GM21390 (cell line): ENCODE results near the gene CCDC51.
"Not testable (repeated sequence)": the region's sequence is repeated elsewhere in the genome, so short reads cannot be mapped to it uniquely, and the experiment has no call there.

Experiments used
- ATAC-seq: cut with Tn5 transposase; IDR thresholded peaks from one replicate; pipeline ENCODE4 v1.9.1; 2021; ENCODE audit not compliant: unreplicated experiment

The CCDC51 gene

GRCh38 chr3:48439820-48440589, at the start of gene CCDC51, which contains the start of gene TMA7:
TSS of gene CCDC51 (minus strand) at chr3:48440119. CDS start at chr3:48435128, 4,991 bp downstream.
TSS of gene TMA7 (plus strand) at chr3:48440257. CDS start at chr3:48440297, 40 bp downstream.
- peak; percentile 90 for ATAC-seq

- no peak for ATAC-seq
Measured at GRCh38 chr3:48486952-48487351, 47.0 kb upstream of the CCDC51 start.

GRCh38 chr3:48482822-48483221, 42.9 kb upstream of the CCDC51 start:
- ATAC-seq: not testable (repeated sequence)

- ATAC-seq: not testable (repeated sequence)
Measured at GRCh38 chr3:48480891-48481290, 41.0 kb upstream of the CCDC51 start.

- ATAC-seq: no peak
Measured at GRCh38 chr3:48478626-48479555, 39.0 kb upstream of the CCDC51 start.

- ATAC-seq: no peak
Measured at GRCh38 chr3:48477959-48478520, 38.1 kb upstream of the CCDC51 start.

GRCh38 chr3:48476426-48477053, 36.6 kb upstream of the CCDC51 start:
- no peak for ATAC-seq

- ATAC-seq: no peak
Measured at GRCh38 chr3:48475188-48475587, 35.3 kb upstream of the CCDC51 start.

GRCh38 chr3:48474619-48475018, 34.7 kb upstream of the CCDC51 start:
- ATAC-seq: no peak

GRCh38 chr3:48474031-48474430, 34.1 kb upstream of the CCDC51 start:
- ATAC-seq: not testable (repeated sequence)

GRCh38 chr3:48473617-48473952, 33.7 kb upstream of the CCDC51 start:
- no peak for ATAC-seq

- ATAC-seq: peak; percentile 81
Measured at GRCh38 chr3:48472923-48473616, 33.2 kb upstream of the CCDC51 start.

GRCh38 chr3:48472673-48472922, 32.7 kb upstream of the CCDC51 start:
- ATAC-seq: no peak

GRCh38 chr3:48470286-48470685, 30.4 kb upstream of the CCDC51 start:
- ATAC-seq: no peak

- no peak for ATAC-seq
Measured at GRCh38 chr3:48469046-48469915, 29.4 kb upstream of the CCDC51 start.

- ATAC-seq: no peak
Measured at GRCh38 chr3:48468329-48468731, 28.4 kb upstream of the CCDC51 start.

GRCh38 chr3:48467473-48468267, 27.8 kb upstream of the CCDC51 start:
- ATAC-seq: no peak

- no peak for ATAC-seq
Measured at GRCh38 chr3:48467110-48467454, 27.2 kb upstream of the CCDC51 start.
